GM21786 (cell line): ENCODE data around the gene SCN8A.

ENCODE experiments used
- ATAC-seq: cut with Tn5 transposase; IDR thresholded peaks from one replicate; pipeline ENCODE4 v1.9.1; 2021; ENCODE audit not compliant: unreplicated experiment

Gene SCN8A

DNA sequence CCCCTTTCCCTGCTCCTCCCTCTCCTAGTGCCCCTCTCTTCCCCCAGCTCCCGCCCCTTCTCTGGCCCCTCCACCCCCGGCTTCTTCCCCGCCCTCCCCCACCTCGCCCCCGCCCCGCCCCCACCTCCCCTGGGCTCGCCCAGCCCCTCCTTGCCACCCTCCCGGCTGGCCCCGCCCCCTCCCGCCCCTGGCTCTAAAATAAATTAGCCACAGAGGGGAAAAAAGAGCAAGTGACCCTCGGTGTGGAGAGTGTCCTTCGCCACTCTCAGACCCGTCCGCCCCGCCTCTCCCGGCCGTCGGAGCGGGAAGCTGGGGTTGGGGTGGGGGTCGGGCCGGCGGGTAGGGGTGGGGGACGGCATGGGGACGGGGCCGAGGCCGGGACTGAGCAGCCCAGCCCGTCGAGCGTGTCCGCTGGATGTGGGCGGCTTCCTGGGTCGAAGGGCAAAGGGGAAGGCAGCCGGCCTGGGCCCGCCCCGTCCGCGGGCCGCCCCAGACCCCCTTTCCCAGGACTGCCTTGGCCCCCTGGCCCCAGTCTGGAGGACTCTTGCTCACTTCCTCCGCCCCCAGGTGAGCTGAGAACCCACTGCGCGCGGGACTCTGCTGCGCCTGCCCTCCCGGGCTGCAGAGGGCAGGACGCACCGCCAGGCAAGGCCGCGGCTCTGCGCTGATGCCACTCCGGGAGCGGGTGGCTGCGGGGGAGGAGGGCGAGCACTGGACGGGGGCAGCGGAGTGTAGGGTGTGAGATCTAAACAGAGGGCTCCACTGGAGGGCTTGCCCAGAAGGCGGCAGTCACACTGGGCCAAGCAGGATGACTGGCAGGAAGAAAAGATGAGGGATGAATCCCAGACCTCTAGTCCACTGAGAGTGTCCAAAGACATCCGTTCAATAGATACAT lies 258.1 kb downstream of the SCN8A start:
- no peak for ATAC-seq

DNA sequence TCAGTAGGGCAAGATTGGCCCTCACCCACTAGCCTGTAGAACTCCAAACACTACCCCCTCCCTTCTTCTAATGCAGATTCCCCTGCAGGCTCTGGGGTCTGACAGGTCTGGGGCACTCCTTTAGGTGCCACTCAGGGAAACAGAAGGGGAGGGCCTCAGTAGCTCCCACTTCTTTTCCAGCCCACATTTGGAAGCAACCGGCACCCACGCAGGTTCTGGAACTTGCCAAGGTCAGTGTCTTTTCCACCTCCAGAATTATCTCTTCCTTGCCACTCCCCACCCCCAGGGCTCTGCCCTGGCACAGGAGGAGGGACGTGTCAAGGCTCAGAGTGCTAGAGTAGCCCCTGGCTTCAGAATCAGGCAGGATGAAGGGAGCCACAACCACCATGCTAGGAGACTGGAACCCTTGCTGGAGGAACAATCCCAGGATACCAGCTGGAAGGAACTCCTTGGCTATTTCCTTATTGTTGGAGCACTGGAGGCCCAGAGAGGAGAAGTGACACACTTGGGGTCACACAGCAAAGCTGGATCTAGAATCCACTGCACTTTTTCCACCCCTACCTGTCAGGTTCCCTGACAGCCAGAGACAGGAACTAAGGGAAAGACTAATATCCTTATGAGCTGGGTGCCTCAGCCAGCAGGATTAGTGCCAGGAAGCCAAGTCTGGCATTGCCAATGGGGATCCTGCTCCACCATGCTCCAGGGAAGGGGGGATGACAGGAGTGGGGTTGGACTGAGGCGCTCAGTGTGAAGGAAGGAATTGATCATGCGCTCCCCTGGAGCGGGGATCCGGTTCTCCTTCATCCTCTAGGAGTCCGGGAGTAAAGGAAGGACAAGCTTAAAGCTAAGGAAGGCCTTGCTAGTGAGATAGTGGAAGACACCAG lies 259.3 kb downstream of the SCN8A start:
- ATAC-seq, result no peak

DNA sequence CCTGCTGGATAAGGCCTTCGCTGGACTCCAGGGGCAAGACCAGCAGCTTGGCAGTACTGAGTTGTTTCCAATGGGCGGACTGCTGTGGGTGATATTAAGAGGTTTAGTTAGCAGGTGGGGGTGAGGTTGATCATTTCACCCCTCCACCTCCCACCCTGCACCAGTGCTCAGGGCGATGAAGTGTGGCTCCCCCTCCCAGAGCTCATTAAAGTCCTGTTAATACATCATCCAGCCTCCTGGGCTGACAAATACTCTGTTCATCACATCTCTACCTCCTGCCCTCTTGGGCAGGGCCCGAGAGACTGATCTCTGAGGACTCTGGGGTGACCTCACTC lies 259.9 kb downstream of the SCN8A start:
- ATAC-seq, result no peak

DNA sequence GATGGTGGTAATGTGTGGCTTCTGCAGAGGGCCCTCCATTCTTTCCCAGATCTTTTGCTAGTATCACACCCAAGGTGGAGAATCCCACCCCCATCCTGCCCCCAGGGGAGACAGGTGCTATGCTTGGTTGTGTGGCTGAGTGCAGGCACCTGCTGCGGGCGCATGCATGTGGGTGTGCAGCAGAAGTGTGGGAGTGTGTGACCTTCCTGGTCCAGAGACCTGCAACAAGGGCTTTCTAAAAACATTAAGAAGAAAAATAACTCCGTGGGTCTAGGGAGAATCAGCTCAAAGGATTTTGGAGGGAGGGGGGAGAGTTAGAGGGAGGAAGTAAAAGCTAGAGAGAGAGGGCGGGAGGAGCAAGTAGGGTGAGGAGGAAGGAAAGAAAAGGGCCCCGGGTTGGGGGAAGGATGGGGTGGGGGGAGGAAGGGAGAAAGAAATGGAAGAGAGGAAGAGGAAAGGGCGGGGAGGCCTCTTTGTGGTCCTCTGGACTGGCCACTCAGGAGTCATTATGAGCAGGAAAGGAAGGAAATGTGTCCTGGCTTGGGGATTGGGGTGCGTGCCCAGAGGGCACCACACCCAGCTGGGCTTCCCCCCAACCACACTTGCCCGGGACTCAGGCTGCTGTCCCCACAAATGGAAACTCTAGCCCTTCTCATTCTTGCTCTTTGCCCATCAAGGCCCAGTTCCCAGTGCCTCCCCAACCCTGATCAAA lies 260.5 kb downstream of the SCN8A start:
- no peak for ATAC-seq

DNA sequence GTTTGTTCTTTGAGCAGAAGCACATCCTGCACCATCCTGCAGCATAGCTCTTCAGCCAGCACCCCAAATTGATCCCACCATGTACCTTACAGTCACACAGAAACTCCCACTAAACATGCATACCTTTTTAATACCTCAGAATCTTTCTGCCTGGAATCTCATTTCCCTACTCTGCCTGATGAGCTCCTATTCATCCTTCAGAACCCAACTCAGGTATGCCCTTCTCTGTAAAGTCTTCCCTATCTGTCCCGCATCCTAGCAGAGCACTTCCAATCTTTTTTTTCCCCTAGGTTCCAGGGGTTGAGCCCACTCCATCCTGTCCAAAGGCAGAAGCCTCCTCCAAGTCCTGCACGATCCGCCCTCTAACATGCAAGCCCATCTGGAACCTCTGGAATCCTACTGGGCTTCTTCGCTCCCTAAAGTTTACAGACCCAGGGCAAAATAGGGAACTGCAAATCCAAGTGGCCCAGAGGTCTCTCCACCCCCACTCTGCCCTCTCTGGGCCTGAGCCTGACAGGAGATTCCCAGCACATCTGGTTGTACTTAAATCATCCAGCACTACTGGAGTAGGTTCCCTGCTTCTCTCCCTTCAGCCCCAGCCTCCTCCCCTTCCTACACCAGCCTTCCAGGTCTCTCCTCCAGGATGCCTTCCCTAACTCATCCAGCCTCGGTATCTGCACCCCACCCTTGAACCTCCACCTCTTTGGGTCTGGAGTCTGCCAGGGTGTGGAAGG lies 261.5 kb downstream of the SCN8A start:
- no peak for ATAC-seq

DNA sequence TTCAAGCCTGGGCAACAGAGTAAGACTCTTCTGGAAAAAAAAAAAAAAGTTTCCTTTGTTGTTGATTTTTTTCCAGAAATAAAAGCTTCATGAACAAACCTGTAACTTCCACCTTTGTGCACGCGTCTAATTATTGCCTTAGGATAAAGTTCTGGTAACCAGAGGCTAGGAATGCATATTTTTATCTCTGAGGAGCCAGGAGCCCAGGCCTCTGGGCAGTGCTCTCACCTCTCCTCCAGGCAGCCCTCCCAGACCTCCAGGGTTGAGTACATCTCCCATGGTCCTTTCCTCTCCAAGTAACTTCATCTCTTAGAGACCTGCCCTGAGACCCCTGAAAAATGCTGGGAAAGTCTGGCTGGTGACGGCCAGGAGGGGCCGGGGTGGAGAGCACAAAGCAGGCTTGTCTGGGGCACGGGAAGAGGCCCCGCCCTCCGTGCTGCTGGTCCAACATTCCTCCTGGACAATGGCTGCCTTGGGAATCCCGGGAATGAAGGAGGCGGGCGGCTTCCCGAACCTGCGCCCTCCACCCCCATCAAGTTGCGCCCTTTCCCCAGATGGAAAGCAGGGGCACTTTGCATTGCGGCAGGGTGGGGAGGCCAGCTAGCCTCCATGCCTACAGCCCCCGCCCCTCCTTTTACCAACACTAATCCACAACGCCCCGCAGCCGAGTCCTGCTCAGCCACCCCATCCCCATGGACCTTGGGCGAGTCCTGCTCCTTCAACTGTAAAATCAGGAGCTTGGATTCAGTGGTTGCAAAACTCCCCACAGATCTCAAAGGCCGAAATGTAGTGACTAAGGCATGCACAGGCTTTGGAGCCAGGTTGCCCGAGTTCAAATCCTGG lies 264.8 kb downstream of the SCN8A start:
- no peak for ATAC-seq

DNA sequence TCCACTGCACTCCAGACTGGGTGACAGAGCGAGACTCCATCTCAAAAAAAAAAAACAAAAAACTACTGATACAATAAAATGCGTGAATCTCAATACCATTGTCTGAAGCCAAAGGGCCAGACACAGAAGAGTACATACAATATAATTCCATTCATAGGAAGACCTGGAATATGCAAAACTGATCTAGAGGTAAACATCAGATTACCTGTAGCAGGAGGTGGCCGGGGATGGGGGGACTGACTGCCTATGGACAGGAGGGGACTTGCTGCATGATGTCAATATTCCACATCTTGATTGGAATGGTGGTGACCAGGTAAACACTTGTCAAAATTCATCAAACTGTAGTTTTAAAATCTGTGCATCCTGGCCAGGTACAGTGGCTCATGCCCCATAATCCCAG lies 270.0 kb downstream of the SCN8A start:
- ATAC-seq, result no peak
